SHP77 (cell line): ENCODE results near the gene CAMK2A.
"Not testable (repeated sequence)": the region's sequence is repeated elsewhere in the genome, so short reads cannot be mapped to it uniquely, and the experiment has no call there.

ENCODE experiments used
- DNase-seq, 2 experiments: peaks; one replicate each; lab custom pipeline; 2025; lab: John Stamatoyannopoulos, UW

Gene CAMK2A

DNA sequence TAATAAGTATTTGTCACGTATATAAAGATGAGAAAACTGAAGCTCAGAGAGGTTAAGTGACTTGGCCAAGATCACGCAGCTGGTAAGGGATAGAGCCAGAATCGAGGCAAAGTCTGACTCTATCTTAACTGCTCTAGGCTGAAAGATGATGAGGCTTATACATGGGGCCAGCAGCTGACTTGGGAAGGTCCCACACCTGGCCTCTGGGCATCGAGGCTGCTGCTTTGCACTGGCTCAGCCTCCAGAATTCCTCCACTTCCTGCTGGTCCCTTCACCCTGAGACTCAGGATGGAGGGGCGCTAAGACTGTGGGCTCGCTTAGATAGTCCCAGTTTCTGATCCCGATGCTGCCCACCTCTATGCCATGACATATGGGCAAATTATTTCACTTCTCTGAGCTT is 35.2 kb downstream of the CAMK2A start:
- no peak for DNase-seq

DNA sequence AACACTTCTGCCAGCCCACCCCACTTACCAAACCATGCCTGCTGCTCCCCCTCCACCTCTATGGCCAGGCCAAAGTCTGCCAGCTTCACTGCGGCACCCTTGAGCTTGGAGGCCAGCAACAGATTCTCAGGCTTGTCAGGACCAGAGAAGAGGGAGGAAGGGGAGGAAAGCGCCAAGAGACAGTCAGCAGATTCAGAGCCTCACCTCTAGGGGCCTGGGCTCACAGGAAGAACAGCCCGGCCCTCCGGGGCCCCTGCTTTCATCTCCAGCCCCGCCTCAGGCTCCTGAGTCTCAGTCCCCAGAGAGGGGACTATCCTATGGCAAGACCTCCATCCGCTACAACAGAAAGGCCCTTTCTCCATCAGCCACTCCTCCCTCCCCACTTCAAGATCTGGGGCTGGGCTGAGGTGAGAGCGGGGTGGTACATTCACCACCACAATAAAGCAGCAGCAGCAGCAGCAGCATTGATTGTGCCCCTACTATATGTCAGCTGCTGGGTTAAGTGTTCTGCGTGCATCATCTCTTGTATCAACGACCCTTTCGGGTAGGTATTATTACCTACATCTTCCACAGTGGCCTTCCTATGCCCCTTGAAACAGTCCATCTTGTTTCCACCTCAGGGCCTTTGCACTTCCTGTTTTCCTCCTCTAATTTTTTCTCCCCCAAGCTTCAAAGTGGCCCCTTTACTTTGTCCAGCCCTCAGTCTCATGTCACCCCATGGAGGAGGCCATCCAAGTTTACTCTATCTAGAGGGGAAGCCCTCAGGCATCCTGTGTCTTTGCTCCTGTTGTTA is 36.0 kb downstream of the CAMK2A start:
- no peak for DNase-seq

DNA sequence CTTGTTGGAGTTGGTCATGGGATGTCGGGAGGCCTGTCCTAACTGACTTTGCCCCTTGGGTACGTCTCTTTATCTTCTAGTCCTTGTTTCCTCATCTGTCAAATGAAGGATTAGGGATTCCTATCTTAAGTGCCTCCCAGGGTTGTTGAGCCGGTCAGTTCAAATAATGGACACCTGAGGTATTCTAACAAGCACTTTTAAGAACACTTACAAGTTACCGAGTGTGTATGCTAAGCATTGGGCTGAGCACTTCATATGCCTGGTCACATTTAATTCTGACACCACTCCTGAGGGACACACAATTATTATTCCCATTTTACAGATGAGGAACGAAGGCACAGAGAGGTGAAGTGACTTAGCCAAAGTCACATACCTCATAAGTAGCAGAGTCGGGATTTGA is 37.1 kb downstream of the CAMK2A start:
- no peak for DNase-seq

DNA sequence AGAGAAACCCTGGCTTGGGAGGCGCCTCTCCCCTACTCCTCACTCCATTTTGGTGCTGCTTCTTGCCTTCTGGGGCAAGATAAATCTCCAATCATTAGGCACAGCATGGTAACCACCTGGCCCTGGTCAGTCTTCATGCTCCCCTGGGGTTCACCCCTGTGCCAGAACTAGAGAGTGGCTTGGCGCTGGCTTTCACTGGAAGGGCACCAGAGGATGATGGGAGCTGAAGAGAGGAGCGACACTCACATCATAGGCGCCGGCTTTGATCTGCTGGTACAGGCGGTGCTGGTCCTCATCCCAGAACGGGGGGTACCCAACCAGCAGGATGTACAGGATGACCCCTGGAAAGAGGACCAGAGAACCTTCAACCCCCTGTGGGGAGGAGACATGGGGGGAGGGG is 38.1 kb downstream of the CAMK2A start:
- DNase-seq, result no peak

DNA sequence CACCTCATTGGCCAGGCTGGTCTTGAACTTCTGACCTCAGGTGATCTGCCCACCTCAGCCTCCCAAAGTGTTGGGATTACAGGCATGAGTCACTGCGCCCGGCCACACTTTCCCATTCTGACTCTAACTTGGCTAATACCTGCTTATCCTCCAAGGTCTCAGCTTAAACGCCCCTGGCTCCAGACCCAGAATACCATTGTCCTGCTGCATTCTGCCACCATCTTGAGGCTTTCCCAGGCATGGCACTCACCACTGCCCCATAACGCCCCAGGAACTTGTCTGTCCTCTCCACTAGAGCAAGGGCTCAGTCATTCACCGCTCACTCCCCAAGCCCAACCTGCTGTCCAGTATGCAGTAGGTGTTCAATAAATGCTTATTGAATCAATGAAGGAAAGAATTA is 39.8 kb downstream of the CAMK2A start:
- no peak for DNase-seq

DNA sequence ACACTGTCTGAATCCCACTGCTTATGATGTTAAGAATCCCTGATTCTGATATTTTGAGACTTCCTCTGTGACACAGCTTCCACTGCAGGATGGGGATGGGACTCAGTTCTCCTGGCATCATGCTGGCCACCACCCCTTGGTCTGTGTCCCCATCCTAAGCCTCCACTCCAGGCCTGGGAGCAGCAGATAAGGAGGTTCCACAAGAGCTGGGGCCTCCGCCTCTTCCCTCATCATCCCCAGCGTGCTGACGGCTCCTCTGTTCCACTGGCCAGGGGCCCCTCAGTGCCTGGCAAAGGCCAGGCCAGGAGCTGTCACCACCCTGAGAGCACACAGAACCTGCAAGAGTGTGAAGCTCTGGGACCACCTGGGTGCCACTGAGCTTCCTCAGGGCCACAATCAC is 40.6 kb downstream of the CAMK2A start:
- no peak for DNase-seq

DNA sequence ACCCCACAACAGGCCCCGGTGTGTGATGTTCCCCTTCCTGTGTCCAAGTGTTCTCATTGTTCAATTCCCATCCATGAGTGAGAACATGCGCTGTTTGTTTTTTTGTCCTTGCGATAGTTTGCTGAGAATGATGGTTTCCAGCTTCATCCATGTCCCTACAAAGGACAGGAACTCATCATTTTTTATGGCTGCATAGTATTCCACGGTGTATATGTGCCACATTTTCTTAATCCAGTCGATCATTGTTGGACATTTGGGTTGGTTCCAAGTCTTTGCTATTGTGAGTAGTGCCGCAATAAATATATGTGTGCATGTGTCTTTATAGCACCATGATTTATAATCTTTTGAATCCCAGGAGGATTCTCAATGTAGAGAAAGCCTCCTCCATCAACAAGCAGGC is 41.1 kb downstream of the CAMK2A start:
- DNase-seq, result not testable (repeated sequence)

DNA sequence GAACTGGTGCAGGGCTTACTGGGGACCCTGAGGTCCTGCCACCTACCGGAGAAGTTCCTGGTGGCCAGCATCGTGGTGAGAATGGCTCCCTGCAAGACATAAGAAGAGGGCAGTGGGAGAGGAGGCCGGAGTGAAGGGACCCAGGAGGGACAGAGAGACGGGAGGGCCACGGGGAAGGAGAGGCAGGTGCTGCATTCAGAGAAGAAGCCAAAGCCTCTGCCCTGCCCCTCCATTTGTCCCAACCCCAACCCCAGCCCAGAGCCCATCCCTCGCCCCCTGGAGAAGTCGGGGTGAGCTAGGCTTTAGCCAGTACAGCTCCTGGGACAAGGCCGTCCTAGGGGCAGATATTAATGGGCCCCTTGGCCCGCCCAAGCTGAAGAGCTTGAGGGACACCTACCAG is 41.8 kb downstream of the CAMK2A start:
- DNase-seq, result no peak

DNA sequence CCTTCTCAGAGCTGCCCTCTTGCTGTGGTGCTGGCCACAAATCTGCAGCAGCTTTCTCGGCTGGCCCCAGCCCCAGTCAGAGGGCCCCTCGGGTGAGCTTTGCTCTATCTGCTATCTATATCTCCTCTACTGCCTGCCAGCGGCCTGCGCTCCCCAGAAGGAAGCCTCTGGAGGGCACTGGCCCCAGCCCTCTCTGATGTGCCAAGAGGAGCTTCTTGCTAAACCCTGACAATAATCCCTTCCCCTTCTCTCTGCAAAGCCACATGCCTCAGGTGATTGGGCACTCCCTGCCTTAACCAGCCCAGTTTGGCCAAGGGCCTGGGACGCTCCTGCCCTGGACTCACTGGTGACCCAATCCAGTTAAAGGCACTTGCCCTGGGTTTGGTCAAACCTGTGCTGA is 42.7 kb downstream of the CAMK2A start:
- DNase-seq, result no peak

DNA sequence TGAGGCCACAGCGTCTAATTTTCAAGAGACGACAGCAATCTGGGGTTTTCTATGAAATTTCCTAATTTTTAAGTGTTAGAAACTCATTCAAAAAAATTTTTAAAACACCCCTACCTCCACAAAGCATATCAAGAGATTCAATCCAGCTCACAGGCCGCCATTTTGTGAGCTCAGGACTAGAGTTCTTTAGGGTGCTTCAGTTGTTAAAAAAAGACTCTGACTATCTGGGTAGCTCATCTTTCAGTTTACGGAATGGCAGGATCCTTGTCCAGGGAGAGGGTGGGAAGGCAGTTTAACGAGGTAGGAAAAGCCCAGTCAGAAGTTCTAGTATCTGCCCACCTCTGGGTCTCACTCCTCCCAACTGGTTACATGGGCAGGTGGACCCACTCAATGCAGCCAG is 43.1 kb downstream of the CAMK2A start:
- no peak for DNase-seq

DNA sequence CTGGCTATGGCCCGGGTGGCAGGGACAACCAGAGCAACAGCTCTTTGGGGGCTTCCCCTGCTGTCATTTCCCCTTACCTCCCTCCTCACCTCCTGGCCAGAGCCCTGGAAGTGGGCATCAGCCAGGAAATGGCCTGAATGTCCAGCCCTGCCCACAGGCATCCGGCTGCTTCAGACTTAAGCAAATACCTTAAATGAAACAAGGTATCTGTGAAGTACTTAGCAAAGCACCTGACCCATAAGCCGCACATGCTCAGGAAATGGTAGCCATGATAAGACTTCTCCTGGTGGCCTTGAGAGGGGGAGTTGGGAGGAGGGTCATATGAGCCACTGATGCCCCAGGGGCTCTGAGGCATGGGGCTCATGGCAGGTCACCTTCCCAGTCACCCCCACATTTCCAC is 43.8 kb downstream of the CAMK2A start:
- no peak for DNase-seq

DNA sequence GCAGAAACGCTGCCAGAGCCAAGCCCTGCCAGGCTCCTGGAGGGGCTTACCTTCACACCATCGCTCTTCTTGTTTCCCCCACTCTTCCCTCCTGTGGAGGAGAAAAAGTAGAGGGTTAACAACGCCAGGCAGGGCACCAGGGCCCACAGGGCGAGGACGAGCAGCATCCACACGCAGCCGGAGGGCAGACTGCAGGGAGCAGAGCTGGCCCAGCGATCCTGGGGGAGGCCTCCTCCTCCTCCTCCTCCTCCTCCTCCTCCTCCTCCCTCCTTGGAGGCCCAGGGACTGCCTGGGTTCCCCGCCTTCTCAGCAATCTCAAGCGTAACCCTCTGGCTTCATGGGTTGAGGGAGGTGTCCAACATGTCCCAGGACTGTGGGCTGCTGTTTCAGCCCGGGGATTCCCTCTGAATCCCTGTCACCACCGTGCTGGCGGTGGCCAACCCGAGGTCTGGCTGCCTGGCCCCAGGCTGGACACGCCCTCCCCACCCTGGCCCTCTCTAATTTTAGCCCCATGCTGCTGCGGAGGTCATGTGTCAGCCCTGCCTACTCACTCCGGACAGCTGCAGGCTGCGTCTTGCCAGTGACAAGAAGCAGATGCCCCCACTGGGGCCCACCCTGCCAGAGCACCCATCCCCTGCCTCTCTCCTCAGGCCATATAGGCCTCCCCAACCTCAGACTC is 44.3 kb downstream of the CAMK2A start:
- DNase-seq, result no peak

DNA sequence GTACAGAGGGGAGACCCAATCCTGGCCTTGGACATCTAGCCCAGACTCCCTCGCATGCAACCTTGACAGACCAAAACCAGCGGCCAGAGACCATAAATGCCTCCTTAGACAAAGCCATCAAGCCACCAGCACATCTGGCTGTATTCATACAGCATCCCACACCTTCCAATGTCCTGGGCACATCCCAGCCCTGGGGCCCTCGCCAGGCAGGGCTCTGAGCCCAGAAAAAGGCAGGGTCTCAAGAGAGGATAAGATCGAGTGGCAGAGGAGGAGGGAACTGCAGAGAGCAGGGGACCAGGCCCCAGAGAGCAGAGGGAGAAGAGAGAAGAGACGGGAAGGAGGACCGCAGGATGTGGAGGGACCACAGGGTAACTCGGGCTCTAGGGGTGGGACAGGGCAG is 45.4 kb downstream of the CAMK2A start:
- no peak for DNase-seq

DNA sequence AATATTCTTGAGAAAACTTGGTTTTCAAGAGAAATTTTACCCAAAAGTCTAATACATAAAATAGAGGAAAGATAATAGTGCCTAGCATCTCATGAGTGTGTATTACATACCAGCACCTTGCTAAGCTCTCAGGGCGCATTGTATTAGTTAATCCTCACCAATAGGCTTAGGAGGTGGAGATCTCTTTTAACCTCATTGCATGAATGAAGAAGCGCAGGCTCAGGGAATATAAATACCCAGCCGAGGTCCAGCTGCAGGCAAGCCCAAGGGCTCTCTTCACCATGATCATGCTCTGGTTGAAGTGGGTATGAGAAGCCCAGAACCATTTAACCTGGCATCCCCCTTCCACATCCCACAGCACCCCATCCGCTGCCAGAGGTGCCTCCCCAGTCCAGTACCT is 46.0 kb downstream of the CAMK2A start:
- no peak for DNase-seq

DNA sequence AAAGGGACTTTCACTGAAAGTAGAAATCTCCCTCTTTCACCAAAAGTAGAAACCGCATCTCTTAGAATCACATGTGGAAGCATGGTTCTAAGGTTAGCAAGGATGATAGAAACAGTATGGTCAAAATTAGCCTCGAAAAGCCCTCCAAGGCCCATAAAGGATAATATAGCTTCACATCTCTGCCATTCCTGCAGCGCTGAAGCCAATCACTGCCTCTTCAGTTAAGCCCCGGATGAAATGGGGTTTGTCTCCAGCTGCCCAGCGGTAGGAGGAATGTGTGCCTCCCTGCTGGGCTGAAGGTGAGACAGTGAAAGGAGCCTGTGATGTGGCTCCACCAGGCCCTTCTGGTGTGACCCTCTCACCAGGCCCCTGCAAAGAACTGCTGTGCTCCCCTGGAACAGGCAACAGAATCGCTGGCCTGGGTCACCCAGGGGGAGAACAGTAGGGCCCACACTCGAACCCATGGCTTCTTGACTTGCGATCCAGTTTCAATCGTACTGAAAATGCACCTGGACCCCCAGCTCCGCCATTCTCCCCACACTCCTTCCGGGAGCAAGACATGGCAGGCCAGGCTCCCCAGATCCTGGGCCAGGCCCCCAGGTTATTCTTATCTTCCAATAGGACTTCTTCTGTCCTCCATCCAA is 47.2 kb downstream of the CAMK2A start:
- DNase-seq, result no peak

DNA sequence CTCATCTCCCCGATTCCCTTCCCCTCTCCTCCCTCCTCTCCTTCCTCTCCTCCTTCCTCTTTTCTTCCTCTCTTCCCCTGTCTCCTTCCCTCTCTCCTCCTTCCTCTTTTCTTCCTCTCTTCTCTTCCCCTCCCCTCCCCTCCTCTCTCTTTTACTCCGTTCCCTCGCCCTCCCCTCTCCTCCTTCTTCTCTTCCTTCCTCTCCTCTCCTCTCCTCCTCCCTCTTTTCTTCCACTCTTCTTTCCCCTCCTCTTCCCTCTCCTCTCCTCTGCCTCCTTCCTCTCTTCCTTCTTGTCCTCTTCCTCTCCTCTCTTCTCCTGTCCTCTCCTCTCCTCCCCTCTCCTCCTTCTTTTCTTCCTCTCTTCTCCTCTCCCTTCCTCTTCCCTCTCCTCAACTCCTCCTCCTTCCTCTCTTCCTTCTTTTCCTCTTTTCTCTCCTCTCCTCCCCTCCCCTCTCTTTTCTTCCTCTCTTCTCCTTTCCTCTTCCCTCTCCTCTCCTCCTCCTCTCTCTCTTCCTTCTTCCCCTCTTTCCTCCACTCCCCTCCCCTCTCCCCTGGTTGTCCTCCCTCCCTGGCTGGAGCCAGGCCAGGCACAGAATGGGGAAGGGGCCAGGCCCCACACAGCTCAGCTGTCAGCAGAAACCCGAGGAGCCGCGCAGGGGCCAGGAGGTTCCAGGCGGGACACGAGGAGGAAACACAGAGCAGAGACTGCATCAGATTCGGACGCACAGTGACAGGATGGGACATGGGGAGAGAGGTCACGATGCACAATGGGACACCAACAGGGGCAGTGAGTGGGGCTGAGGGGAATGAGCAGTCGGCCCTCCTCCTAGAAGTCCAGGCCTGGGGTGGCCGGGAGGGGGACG is 48.0 kb downstream of the CAMK2A start:
- DNase-seq, result no peak

DNA sequence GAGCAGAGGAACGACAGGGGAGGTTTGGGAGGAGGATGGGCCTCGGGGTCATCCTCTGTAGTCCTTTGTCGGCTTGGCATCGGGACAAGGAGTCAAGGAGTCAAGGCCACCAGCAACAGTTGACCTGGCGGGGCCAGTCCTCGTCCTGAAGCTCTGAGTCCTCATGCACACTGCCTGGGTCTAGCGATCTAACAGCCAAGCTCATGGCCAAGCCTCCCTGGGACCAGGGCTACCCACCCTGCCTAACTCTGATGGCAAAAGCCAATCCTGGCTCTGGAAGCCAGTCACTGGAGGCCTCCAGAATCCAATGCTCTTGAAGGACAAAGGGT is 49.8 kb downstream of the CAMK2A start:
- no peak for DNase-seq

DNA sequence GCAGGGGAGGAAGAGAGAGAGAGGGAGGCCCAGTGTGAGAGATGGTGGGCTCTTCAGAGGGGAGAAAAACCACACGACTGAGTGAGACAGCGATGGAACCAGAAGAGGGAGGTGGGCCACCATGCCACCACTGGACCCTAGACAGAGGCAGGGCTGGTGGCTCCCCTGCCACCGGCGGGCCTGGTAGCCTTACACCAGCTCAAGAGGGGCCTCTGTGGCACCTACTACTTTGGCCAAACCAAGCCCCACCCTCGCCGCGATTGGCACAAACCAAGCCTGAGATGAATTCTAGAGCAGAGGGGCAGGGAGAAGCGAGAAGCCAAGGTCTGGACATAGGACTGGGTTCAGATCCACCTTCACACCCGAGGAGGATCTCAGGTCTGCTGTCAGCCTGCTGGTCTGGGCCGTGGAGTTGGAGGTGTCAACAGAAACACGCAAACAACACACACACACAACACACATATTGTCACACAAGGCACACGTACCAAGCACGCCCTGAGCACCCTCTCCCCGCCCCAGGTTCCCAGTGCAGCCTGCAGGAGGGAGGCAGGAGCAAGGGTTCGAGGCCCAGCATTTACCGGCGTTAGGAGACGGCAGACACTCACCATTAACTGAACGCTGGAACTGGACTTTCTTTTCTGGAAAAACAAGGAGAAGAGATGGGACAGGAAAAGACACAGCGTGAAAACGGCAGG is 50.3 kb downstream of the CAMK2A start:
- DNase-seq, result no peak

DNA sequence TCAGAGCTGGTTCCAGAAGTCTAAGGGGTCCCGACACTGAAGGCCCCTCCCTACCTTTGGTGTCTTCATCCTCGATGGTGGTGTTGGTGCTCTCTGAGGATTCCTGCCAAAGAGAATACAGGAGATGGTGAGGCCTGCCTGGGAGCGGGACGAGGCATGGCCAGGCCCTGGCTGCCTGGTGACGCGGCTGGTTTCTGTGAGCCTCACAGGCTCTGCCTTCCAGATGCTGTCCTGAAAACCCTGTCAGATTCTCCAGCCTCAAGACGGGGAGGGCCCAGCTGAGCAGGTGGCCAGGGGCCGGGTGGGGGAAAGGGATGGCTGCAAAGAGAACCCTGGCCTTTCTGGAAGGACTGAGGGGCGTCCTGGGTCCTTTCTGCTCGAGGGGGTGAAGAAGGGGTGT is 50.9 kb downstream of the CAMK2A start:
- no peak for DNase-seq

DNA sequence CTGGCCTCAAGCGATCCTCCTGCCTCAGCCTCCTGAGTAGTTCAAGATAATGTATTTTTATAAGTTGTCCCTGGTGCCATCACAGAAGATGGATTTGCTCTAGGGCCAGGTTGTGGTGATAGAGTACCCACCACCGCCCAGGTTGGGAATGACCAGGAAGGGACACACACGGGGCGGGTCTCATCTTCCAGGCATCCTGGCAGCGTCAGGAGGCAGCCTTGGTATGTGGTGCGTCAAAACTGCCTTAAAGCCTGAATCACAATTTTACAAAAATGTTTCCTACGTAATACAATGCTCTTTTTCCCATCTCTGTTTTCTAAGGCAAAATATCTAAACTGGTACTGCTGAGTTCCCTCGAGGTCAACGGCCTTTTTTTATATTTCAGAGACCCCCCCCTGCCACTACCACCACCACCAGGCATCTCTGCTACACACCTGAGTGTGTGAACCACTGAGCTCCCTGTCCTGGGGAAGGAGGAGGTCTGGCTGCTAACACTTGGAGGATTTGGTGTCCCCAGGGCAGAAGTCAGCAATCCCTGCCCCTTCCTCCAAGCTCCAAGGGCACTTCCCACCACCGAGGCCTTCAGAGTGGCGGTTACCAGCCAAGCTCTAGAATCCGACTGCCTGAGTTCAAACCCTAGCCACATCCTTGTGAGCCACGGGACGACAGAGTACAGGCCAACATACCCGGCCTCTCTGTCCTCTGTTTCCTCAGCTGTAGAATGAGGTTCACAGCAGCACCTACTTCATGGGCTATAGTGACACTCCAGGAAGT is 52.4 kb downstream of the CAMK2A start:
- no peak for DNase-seq

DNA sequence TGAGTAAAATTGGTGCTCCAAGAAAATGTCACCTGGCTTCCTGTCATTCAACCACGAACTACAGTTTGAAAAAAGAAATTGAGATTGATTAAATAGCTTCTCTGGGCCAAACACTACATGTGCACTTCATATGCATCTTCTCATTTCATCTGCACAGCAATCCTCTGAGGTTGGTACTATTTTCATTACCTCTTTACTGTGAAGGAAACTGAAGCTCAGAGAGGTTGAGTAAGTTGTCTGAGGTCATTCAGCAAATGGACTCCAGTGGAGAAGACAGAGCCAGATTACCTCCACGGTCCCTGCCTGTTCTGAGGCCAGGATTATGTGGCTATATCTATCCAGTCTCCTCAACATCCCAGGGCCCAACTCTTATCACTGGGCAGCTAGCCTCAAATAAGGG is 53.3 kb downstream of the CAMK2A start:
- no peak for DNase-seq
